ENCODE measurements around the gene SLCO3A1.

The SLCO3A1 gene

GRCh38 chr15:91841861-91842260, 11.6 kb upstream of the SLCO3A1 start:
- H3K27me3 ChIP-seq (ENCODE audit: insufficient read depth, poor library complexity, severe bottlenecking), result peaks cover 2% of the 10 kb centered on the region
- no peak for DNase-seq (ENCODE audit: low read depth in 1 of 2, low spot score in 1 of 2)
- TF ChIP-seq SPI1 (IDR thresholded peaks at IDR 0.05; ENCODE audit: borderline replicate concordance, low read depth) (no peak), GABPA (IDR thresholded peaks at IDR 0.05; ENCODE audit: low read depth) (no peak), CTCF (IDR thresholded peaks at IDR 0.05; ENCODE audit: insufficient read depth, low read length) (no peak), POLR2AphosphoS5 (IDR thresholded peaks at IDR 0.05; ENCODE audit: low read depth) (no peak), REST (IDR thresholded peaks at IDR 0.05; ENCODE audit: insufficient replicate concordance, low read depth) (no peak)
- no peak overlapping the region for H3K27ac ChIP-seq (replicated peaks)
- no peak overlapping the region for H3K4me3 ChIP-seq (replicated peaks; ENCODE audit: insufficient read depth, low read length)

- peaks cover 2% of the 10 kb centered on the region for H3K27me3 ChIP-seq (ENCODE audit: insufficient read depth, poor library complexity, severe bottlenecking)
- no peak overlapping the region for H3K4me3 ChIP-seq (replicated peaks; ENCODE audit: insufficient read depth, low read length)
- H3K27ac ChIP-seq (replicated peaks), result no peak overlapping the region
- no peak for DNase-seq (ENCODE audit: low read depth in 1 of 2, low spot score in 1 of 2)
- TF ChIP-seq GABPA (IDR thresholded peaks at IDR 0.05; ENCODE audit: low read depth) (no peak), REST (IDR thresholded peaks at IDR 0.05; ENCODE audit: insufficient replicate concordance, low read depth) (no peak), POLR2AphosphoS5 (IDR thresholded peaks at IDR 0.05; ENCODE audit: low read depth) (no peak), SPI1 (IDR thresholded peaks at IDR 0.05; ENCODE audit: borderline replicate concordance, low read depth) (no peak), CTCF (IDR thresholded peaks at IDR 0.05; ENCODE audit: insufficient read depth, low read length) (no peak)
Measured at GRCh38 chr15:91844341-91844740, 9.2 kb upstream of the SLCO3A1 start.

GRCh38 chr15:91844928-91845327, 8.6 kb upstream of the SLCO3A1 start:
- Histone ChIP-seq H3K4me3 (replicated peaks; ENCODE audit: insufficient read depth, low read length) (no peak overlapping the region), H3K27me3 (ENCODE audit: insufficient read depth, poor library complexity, severe bottlenecking) (peaks cover 2% of the 10 kb centered on the region), H3K27ac (replicated peaks) (no peak overlapping the region)
- no peak for DNase-seq (ENCODE audit: low read depth in 1 of 2, low spot score in 1 of 2)
- TF ChIP-seq GABPA (IDR thresholded peaks at IDR 0.05; ENCODE audit: low read depth), result no peak

- peaks cover 2% of the 10 kb centered on the region for H3K27me3 ChIP-seq (ENCODE audit: insufficient read depth, poor library complexity, severe bottlenecking)
- no peak for TF ChIP-seq GABPA (IDR thresholded peaks at IDR 0.05; ENCODE audit: low read depth)
- TF ChIP-seq SPI1 (IDR thresholded peaks at IDR 0.05; ENCODE audit: borderline replicate concordance, low read depth), result no peak
- no peak for TF ChIP-seq REST (IDR thresholded peaks at IDR 0.05; ENCODE audit: insufficient replicate concordance, low read depth)
- TF ChIP-seq CTCF (IDR thresholded peaks at IDR 0.05; ENCODE audit: insufficient read depth, low read length), result no peak
- TF ChIP-seq POLR2AphosphoS5 (IDR thresholded peaks at IDR 0.05; ENCODE audit: low read depth), result no peak
- no peak overlapping the region for H3K27ac ChIP-seq (replicated peaks)
- no peak for DNase-seq (ENCODE audit: low read depth in 1 of 2, low spot score in 1 of 2)
- H3K4me3 ChIP-seq (replicated peaks; ENCODE audit: insufficient read depth, low read length), result no peak overlapping the region
Measured at GRCh38 chr15:91845720-91846119, 7.8 kb upstream of the SLCO3A1 start.

Data from HL-60 (cell line).